GM18951 (cell line): Measurements from ENCODE around the gene C2orf72.

ENCODE experiments used
- POLR2A ChIP-seq: IDR thresholded peaks from 4 replicates; pipeline ENCODE4 v1.6.1; 2011; ENCODE audit warnings: mild to moderate bottlenecking; ENCODE audit not compliant: insufficient read length, insufficient read depth; ENCODE audit errors: extremely low read depth
- in situ Hi-C: fragments of 300-500 bp; cut with MboI; formaldehyde crosslinking; loops from one replicate; pipeline ENCODE4 v1.12.0; 2022; ENCODE audit warnings: low sequenced_read_pairs, mixed read lengths, inconsistent platforms; ENCODE audit not compliant: unreplicated experiment

The C2orf72 gene

GRCh38 chr2:231028889-231029288, 8.4 kb upstream of the C2orf72 start:
- in situ Hi-C loops, result no loop called here
- TF ChIP-seq POLR2A, result no peak

- in situ Hi-C loops, result no loop called here
- no peak for TF ChIP-seq POLR2A
These were observed 7.8 kb upstream of the C2orf72 start for GRCh38 chr2:231029563-231029962.

GRCh38 chr2:231030725-231031124, 6.6 kb upstream of the C2orf72 start:
- no peak for TF ChIP-seq POLR2A
- in situ Hi-C loops, result no loop called here

- no peak for TF ChIP-seq POLR2A
- in situ Hi-C loops, result no loop called here
These were observed 4.7 kb upstream of the C2orf72 start for GRCh38 chr2:231032575-231033140.

- TF ChIP-seq POLR2A, result no peak
These were observed 3.9 kb upstream of the C2orf72 start for GRCh38 chr2:231033147-231034132.

GRCh38 chr2:231034291-231034882, 2.9 kb upstream of the C2orf72 start:
- in situ Hi-C loops, result no loop called here
- TF ChIP-seq POLR2A, result no peak

More at GRCh38 chr2:231033147-231034132, 3.9 kb upstream of the C2orf72 start:
- in situ Hi-C loops, result no loop called here

- in situ Hi-C loops, result no loop called here
- TF ChIP-seq POLR2A, result no peak
These were observed 1.2 kb upstream of the C2orf72 start for GRCh38 chr2:231036131-231036530.

GRCh38 chr2:231036578-231037106, 681 bp upstream of the C2orf72 start:
- TF ChIP-seq POLR2A, result no peak
- in situ Hi-C loops, result no loop called here

- no peak for TF ChIP-seq POLR2A
These were observed 584 bp downstream of the C2orf72 start for GRCh38 chr2:231037731-231038482.

GRCh38 chr2:231038483-231039293, 1.4 kb downstream of the C2orf72 start:
- TF ChIP-seq POLR2A, result no peak
- in situ Hi-C loops, result no loop called here

More at GRCh38 chr2:231037731-231038482, 584 bp downstream of the C2orf72 start:
- in situ Hi-C loops, result no loop called here

GRCh38 chr2:231039294-231039664, 2.0 kb downstream of the C2orf72 start:
- TF ChIP-seq POLR2A, result no peak
- in situ Hi-C loops, result no loop called here

- in situ Hi-C loops, result no loop called here
- TF ChIP-seq POLR2A, result no peak
These were observed 2.6 kb downstream of the C2orf72 start for GRCh38 chr2:231039821-231040364.

GRCh38 chr2:231041061-231041689, 3.9 kb downstream of the C2orf72 start:
- no peak for TF ChIP-seq POLR2A

More at GRCh38 chr2:231041061-231041689, 3.9 kb downstream of the C2orf72 start:
- in situ Hi-C loops, result no loop called here
